GM12892 (cell line): Measurements from ENCODE around the gene C20orf202.

Experiments used
- POLR2A ChIP-seq: IDR thresholded peaks from 2 replicates; pipeline ENCODE4 v1.6.1; 2011; ENCODE audit warnings: low read depth, low read length, control low read depth
- POLR2AphosphoS5 ChIP-seq: IDR thresholded peaks from 2 replicates; pipeline ENCODE4 v1.6.1; 2011; ENCODE audit warnings: low read depth, low read length, control low read depth
- TAF1 ChIP-seq: IDR thresholded peaks from 2 replicates; pipeline ENCODE4 v1.6.1; 2011; ENCODE audit warnings: low read depth, mild to moderate bottlenecking, control low read depth, low read length, borderline replicate concordance

GRCh38 chr20:1225263-1225782 lies 22.1 kb downstream of the C20orf202 start:
- TF ChIP-seq POLR2A (no peak), POLR2AphosphoS5 (no peak), TAF1 (no peak)
